Inflammatory macrophage (primary cell): ENCODE results near the gene SPATA2L.
"Not testable (repeated sequence)": the region's sequence is repeated elsewhere in the genome, so short reads cannot be mapped to it uniquely, and the experiment has no call there.

Source experiments
- DNase-seq, 2 donors: peaks; one replicate each; pipeline ENCODE4 v3.0.0-alpha.2; 2020 to 2022

SPATA2L gene

GRCh38 chr16:89689142-89689541 lies 12.4 kb downstream of the SPATA2L start:
- DNase-seq = no peak

- no peak for DNase-seq
Observed at GRCh38 chr16:89688395-89688794, 13.1 kb downstream of the SPATA2L start.

- DNase-seq = no peak
Observed at GRCh38 chr16:89687092-89687940, 14.2 kb downstream of the SPATA2L start.

GRCh38 chr16:89686520-89687091 lies 14.9 kb downstream of the SPATA2L start, which contains the start of gene CDK10:
Gene CDK10, plus strand, starts transcription at chr16:89686689. Its CDS starts 22 bp downstream, at chr16:89686711.
- DNase-seq = peak; percentile 87 to 95

- no peak for DNase-seq
Observed at GRCh38 chr16:89685916-89686315, 15.6 kb downstream of the SPATA2L start.

- DNase-seq = peak in 1 of 2 donors; percentile 20
Observed at GRCh38 chr16:89678258-89678657, 23.2 kb downstream of the SPATA2L start.

- no peak for DNase-seq
Observed at GRCh38 chr16:89672177-89672941, 29.1 kb downstream of the SPATA2L start.

GRCh38 chr16:89671565-89671964 lies 29.9 kb downstream of the SPATA2L start:
- not testable (repeated sequence) for DNase-seq

- DNase-seq = peak; percentile 5 to 6
Observed at GRCh38 chr16:89670496-89671431, 30.7 kb downstream of the SPATA2L start.

- DNase-seq = no peak
Observed at GRCh38 chr16:89669755-89670154, 31.8 kb downstream of the SPATA2L start.

GRCh38 chr16:89668790-89669158 lies 32.7 kb downstream of the SPATA2L start:
- DNase-seq = no peak

- DNase-seq = no peak
Observed at GRCh38 chr16:89667633-89668032, 33.9 kb downstream of the SPATA2L start.

- peak in 1 of 2 donors; percentile 27 for DNase-seq
Observed at GRCh38 chr16:89667000-89667399, 34.5 kb downstream of the SPATA2L start.

- peak in 1 of 2 donors; percentile 14 for DNase-seq
Observed at GRCh38 chr16:89664238-89664637, 37.3 kb downstream of the SPATA2L start.

GRCh38 chr16:89661215-89661614 lies 40.3 kb downstream of the SPATA2L start:
- no peak for DNase-seq

- no peak for DNase-seq
Observed at GRCh38 chr16:89660146-89660545, 41.4 kb downstream of the SPATA2L start.

GRCh38 chr16:89658221-89658879 lies 43.2 kb downstream of the SPATA2L start:
- peak in 1 of 2 donors; percentile 8 for DNase-seq

- DNase-seq = peak; percentile 86 to 92
Observed at GRCh38 chr16:89657442-89658220, 43.9 kb downstream of the SPATA2L start, which contains the start of the genes CHMP1A and SPATA33. Gene CHMP1A, minus strand, starts transcription at chr16:89657708. Its CDS starts 120 bp downstream, at chr16:89657588. Gene SPATA33, plus strand, starts transcription at chr16:89657836. Its CDS starts 76 bp downstream, at chr16:89657912.

GRCh38 chr16:89656435-89657121 lies 44.9 kb downstream of the SPATA2L start:
- no peak for DNase-seq
